GM20431 (cell line): Measurements from ENCODE around the gene PLEKHH1.
"Not testable (repeated sequence)": the region's sequence is repeated elsewhere in the genome, so short reads cannot be mapped to it uniquely, and the experiment has no call there.

Experiments used
- in situ Hi-C: fragments of 300-500 bp; cut with MseI, MboI; formaldehyde crosslinking; loops from one replicate; pipeline ENCODE4 v1.15.0; 2020; ENCODE audit warnings: low sequenced_read_pairs; ENCODE audit not compliant: unreplicated experiment

PLEKHH1 gene

DNA sequence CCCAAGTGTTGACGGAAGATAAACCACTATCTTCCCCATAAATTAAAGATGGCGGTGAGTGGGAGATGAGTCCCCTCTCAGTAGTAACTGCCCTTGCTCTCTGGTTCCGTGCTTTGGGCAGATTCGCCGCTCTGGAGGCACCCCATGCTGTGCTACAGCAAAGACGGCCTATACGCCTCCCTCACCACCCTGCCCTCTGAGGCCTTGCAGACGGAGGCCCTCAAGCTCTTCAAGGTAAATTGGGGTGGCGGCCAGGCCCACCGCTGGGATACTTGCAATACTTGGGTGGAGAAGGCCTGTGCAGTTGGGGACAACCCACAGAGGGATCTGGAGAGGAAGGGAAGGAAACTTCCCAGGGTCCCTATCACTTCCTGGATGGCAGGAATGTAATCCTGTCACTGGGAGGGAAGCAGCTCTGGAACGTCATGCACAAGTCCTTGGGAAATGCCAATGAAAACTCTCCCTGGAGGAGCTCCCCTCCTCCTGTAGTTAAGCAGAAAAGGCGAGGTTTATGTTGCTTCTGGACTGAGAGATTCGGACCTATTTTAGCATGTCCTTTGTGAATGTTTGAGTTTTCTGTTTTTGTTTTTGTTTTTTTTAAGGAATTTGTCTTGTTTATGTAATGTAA, 44.2 kb downstream of the PLEKHH1 start:
- in situ Hi-C loops = loop anchor here (10.0 kb wide), 1 partner anchor 152 kb away; no protein-coding TSS in a partner anchor

GRCh38 chr14:67577909-67578749, 45.0 kb downstream of the PLEKHH1 start:
- in situ Hi-C loops = loop anchor here (10.0 kb wide), 1 partner anchor 153 kb away; no protein-coding TSS in a partner anchor

- in situ Hi-C loops = loop anchor here (10.0 kb wide), 1 partner anchor 154 kb away; no protein-coding TSS in a partner anchor
Observed at GRCh38 chr14:67579040-67579439, 46.0 kb downstream of the PLEKHH1 start.

DNA sequence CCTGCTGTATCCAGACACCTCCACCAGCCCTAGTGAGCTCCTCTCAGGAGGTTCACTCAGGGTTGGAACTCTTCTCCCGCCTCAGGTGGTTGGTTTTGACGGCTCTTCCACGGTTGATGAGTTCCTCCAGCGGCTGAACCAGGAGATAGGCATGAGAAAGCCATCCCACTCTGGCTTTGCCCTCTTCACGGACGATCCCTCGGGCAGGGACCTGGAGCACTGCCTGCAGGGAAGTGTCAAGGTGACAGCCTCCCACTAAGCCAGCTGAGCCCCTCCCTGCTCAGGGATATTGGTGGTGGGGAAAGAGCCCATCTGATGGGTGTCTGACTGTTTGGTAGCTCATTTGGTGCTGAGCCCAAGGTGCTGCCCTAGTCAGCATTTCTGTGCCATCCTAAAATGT, 46.5 kb downstream of the PLEKHH1 start:
- in situ Hi-C loops = loop anchor here (10.0 kb wide), 1 partner anchor 155 kb away; no protein-coding TSS in a partner anchor

GRCh38 chr14:67580336-67581171, 47.5 kb downstream of the PLEKHH1 start:
- in situ Hi-C loops = no loop called here

- in situ Hi-C loops = no loop called here
Observed at GRCh38 chr14:67581643-67582042, 48.6 kb downstream of the PLEKHH1 start.

DNA sequence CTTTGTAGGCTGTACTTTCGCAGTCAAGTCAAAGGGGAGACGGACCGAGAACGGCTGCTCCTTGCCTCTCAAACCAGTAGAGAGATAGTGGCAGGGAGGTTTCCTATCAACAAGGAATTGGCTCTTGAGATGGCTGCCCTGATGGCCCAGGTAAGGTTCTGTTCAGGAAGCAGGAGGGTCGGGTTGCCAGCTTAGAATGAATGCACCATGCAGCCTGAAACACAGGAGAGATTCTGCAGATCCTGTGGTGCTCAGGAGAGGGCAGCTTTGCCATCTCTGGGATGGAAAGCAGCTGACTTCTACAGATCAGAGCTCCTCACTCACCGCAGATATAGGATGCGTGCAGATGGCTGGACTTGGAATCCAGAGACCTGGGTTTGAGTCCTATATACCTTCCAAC, 49.0 kb downstream of the PLEKHH1 start:
- in situ Hi-C loops = no loop called here

DNA sequence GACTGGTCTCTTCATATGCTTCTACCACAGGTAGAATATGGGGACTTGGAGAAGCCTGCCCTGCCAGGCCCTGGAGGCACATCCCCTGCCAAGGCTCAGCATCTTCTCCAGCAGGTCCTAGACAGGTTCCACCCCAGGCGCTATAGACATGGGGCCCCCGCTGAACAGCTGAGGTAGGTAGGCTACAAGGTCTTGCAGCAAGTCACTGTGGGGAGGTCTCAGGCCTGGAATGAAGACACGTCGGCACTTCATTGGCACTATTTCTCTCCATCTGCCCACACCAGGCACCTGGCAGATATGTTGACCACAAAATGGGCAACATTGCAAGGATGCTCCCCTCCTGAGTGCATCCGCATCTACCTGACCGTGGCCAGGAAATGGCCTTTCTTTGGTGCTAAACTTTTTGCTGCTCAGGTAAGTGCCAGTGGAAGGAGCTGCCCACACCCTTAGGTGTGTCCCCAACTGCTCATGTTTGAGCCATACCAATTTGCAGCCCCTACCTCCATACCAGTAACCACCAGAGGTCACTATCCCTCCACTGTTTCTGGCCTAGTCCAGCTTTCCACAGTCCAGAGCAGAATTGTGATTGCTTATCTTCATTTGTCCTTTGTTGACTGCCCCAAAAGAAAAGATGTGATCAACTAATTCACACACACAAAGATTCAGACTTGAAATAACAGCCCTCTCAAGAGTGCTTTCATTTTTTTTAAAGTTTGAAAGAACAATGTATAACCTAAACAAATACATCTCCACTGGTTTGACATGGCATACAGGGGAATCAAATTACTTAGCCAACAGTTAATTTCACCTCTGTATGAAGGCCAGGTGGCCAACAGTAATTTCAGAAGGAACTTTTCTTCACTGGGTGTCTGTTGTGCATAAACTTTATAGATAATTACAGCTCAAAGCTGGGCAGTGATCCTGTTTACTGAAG, 50.9 kb downstream of the PLEKHH1 start:
- in situ Hi-C loops = no loop called here

DNA sequence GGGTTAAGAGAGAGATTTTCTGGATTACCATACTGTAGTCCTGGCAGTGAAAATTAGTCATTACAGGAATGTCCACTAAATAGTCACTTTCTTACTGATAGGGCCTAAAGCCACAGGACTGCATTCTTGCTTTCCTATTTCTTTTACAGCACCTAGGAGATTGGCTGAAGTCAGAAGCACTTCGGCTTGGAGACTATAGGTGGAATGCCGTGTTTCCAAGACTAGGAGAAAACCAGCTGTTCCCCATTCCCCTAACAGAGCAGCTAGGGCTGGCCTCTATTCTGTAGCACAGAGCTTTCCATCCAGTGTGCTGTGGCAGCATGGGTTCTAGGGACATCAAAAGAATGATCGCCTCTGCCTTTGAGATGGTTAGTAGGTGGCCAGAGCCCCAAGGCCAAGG, 51.9 kb downstream of the PLEKHH1 start:
- in situ Hi-C loops = no loop called here

- in situ Hi-C loops = no loop called here
Observed at GRCh38 chr14:67586369-67586768, 53.3 kb downstream of the PLEKHH1 start.

- in situ Hi-C loops = no loop called here
Observed at GRCh38 chr14:67589204-67589770, 56.2 kb downstream of the PLEKHH1 start.

DNA sequence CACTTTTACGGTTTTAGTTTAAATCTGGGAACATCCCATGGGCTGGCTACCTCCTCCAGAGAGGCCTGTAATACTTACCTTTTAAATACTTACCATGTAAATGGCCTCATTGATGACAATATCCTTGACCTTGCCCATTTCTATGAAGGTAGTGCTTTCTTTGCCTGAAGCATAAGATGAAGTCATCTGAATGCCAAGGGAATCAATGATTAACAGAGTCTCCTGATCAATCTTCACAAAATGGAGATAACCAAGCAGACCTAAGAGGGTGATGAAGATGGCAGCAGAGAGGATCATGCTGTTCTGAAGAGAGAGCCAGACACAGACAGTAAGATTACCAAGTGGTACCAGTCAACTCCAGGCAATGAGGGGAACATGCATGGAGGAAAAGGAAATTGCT, 60.6 kb downstream of the PLEKHH1 start:
- in situ Hi-C loops = not testable (repeated sequence)

- in situ Hi-C loops = no loop called here
Observed at GRCh38 chr14:67595392-67595791, 62.3 kb downstream of the PLEKHH1 start.

DNA sequence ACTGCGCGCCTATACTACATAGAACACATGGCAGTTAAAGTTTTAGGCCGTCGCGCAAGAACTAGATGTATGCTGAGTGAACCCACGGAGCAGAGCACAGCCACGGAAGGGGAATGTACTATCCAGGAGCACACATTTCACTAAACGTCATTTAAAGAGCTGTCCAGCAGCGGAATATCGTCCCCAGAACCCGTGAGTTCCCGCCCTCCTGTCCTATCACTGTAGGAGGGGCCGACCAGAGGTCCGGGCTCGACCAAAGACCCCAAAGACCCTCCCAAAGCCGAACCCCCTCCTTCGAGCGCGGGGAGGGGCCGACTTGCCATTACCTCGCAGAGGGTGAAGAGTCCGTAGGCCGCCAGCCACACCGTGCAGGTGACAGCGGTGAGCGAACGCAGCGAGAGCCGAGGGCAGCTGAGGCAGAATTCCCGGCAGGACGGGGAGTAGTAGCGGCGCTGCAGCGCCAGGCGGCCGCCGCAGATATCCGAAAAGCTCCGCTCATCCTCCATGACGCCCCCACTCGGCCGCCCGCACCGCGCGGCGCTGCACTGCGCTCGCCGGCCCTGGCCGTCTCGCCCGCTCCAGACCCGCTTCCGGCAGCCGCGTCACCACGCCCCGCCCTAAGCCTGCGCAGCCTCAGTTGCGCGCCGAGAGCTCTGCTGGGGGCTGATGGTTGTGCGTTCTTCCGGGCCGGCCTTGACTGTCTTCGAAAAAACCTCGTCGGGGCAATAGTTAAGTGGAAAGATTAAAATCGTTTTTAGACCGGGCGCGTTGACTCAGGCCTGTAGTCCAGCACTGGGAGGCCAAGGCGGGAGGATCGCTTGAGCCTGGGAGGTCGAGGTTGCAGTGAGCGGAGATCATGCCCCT, 66.8 kb downstream of the PLEKHH1 start, which contains the start of gene PIGH:
TSS of gene PIGH (minus strand) at position 571 of the 864 bp plus-strand sequence. CDS start at position 506, 65 bp downstream.
- in situ Hi-C loops = no loop called here

- in situ Hi-C loops = not testable (repeated sequence)
Observed at GRCh38 chr14:67600562-67600974, 67.5 kb downstream of the PLEKHH1 start.

GRCh38 chr14:67602076-67602475, 69.0 kb downstream of the PLEKHH1 start:
- in situ Hi-C loops = no loop called here

GRCh38 chr14:67602995-67603545, 70.0 kb downstream of the PLEKHH1 start:
- in situ Hi-C loops = no loop called here

DNA sequence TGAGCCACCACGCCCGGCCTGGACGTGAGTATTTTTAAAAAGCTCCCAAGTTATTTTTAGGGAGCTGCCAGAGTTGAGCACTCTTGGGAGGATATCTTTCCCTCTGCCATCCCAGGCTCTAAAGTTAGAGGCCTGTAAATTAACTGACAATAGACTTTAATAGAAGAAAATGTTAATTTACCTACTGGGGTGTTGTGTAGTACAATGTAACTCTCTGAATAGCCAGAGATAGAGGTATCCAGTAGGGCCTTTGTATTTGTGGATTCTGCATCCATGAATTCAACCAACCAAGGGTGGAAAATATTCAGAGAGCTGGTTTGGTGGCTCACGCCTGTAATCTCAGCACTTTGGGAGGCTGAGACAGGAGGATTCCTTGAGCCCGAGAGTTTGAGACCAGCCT, 74.6 kb downstream of the PLEKHH1 start:
- in situ Hi-C loops = no loop called here
